Measurements from ENCODE around the gene WWC2.

The WWC2 gene

GRCh38 chr4:183094393-183095198, 4.5 kb upstream of the WWC2 start:
- DNase-seq (ENCODE audit: low read depth), result no peak
- H3K4me3 ChIP-seq (replicated peaks; ENCODE audit: low read depth, low read length), result no peak overlapping the region
- no peak for TF ChIP-seq CTCF (IDR thresholded peaks at IDR 0.05; ENCODE audit: low read length, missing control alignments)

GRCh38 chr4:183095199-183095512, 3.9 kb upstream of the WWC2 start:
- DNase-seq (ENCODE audit: low read depth), result no peak
- no peak overlapping the region for H3K4me3 ChIP-seq (replicated peaks; ENCODE audit: low read depth, low read length)
- no peak for TF ChIP-seq CTCF (IDR thresholded peaks at IDR 0.05; ENCODE audit: low read length, missing control alignments)

GRCh38 chr4:183096276-183096965, 2.6 kb upstream of the WWC2 start:
- no peak overlapping the region for H3K4me3 ChIP-seq (replicated peaks; ENCODE audit: low read depth, low read length)
- no peak for DNase-seq (ENCODE audit: low read depth)
- no peak for TF ChIP-seq CTCF (IDR thresholded peaks at IDR 0.05; ENCODE audit: low read length, missing control alignments)

- peak overlapping the region; percentile 78 for H3K4me3 ChIP-seq (replicated peaks; ENCODE audit: low read depth, low read length)
- no peak for DNase-seq (ENCODE audit: low read depth)
- no peak for TF ChIP-seq CTCF (IDR thresholded peaks at IDR 0.05; ENCODE audit: low read length, missing control alignments)
Measured at GRCh38 chr4:183097231-183098018, 1.6 kb upstream of the WWC2 start.

GRCh38 chr4:183098019-183098722, 886 bp upstream of the WWC2 start:
- peak; percentile 61 for DNase-seq (ENCODE audit: low read depth)
- H3K4me3 ChIP-seq (replicated peaks; ENCODE audit: low read depth, low read length), result peak overlapping the region; percentile 78
- TF ChIP-seq CTCF (IDR thresholded peaks at IDR 0.05; ENCODE audit: low read length, missing control alignments), result no peak

GRCh38 chr4:183099537-183100297, 660 bp downstream of the WWC2 start:
- DNase-seq (ENCODE audit: low read depth), result no peak
- H3K4me3 ChIP-seq (replicated peaks; ENCODE audit: low read depth, low read length), result peak overlapping the region; percentile 78
- TF ChIP-seq CTCF (IDR thresholded peaks at IDR 0.05; ENCODE audit: low read length, missing control alignments), result no peak
